Bronchial epithelial cell (primary cell): ENCODE data around the gene SEL1L3. TPM values are rescaled to one million over a fixed set of nuclear protein-coding genes. Genes with fewer than 3 reads are reported as not detected.

ENCODE experiments used
- DNase-seq: peaks from one replicate; pipeline ENCODE4 v3.0.0-alpha.2; 2010; ENCODE audit warnings: low read depth
- FAIRE-seq: peaks from 2 replicates; lab custom pipeline; 2011; peaks lifted over from hg19 to GRCh38; lab: Jason Lieb, UNC
- H3K27me3 ChIP-seq: 2 replicates; pipeline ENCODE4 v1.5.1; 2011; ENCODE audit warnings: low read length; ENCODE audit not compliant: control insufficient read depth, insufficient read depth
- H3K36me3 ChIP-seq: 2 replicates; pipeline ENCODE4 v1.5.1; 2011; ENCODE audit warnings: low read length; ENCODE audit not compliant: control insufficient read depth, insufficient read depth
- H3K4me3 ChIP-seq: 2 replicates; pipeline ENCODE4 v1.5.1; 2011; ENCODE audit warnings: mild to moderate bottlenecking, low read depth, low read length, control low read depth
- total RNA-seq: library from RNA; depleted of rRNA; stranded (reverse); fragments of >200 nt; gene quantifications from 2 replicates; pipeline ENCODE4 v1.2.1, GENCODE V29; 2014
- TF ChIP-seq, protein P1 (sequence below): IDR thresholded peaks from 2 replicates; pipeline ENCODE4 v1.5.1; 2011; ENCODE audit warnings: mild to moderate bottlenecking, moderate library complexity, low read length, control low read depth, inconsistent platforms; ENCODE audit not compliant: insufficient read depth, severe bottlenecking

SEL1L3 gene
- total RNA-seq, 1 donor from 2014 or later, result 117 TPM

GRCh38 chr4:25865586-25865985 is 2.8 kb upstream of the SEL1L3 start:
- no peaks in the 10 kb centered on the region for H3K36me3 ChIP-seq
- peak; percentile 89 for FAIRE-seq
- no peaks in the 10 kb centered on the region for H3K27me3 ChIP-seq
- TF ChIP-seq, protein P1, sequence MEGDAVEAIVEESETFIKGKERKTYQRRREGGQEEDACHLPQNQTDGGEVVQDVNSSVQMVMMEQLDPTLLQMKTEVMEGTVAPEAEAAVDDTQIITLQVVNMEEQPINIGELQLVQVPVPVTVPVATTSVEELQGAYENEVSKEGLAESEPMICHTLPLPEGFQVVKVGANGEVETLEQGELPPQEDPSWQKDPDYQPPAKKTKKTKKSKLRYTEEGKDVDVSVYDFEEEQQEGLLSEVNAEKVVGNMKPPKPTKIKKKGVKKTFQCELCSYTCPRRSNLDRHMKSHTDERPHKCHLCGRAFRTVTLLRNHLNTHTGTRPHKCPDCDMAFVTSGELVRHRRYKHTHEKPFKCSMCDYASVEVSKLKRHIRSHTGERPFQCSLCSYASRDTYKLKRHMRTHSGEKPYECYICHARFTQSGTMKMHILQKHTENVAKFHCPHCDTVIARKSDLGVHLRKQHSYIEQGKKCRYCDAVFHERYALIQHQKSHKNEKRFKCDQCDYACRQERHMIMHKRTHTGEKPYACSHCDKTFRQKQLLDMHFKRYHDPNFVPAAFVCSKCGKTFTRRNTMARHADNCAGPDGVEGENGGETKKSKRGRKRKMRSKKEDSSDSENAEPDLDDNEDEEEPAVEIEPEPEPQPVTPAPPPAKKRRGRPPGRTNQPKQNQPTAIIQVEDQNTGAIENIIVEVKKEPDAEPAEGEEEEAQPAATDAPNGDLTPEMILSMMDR, result no peak
- DNase-seq, result peak; percentile 98
- H3K4me3 ChIP-seq, result no peak overlapping the region

- TF ChIP-seq, protein P1, result no peak
- H3K36me3 ChIP-seq, result no peaks in the 10 kb centered on the region
- no peaks in the 10 kb centered on the region for H3K27me3 ChIP-seq
- FAIRE-seq, result no peak
- no peak overlapping the region for H3K4me3 ChIP-seq
- no peak for DNase-seq
Measured at GRCh38 chr4:25863831-25864418, 1.1 kb upstream of the SEL1L3 start.

GRCh38 chr4:25863347-25863784 is 578 bp upstream of the SEL1L3 start:
- no peaks in the 10 kb centered on the region for H3K27me3 ChIP-seq
- TF ChIP-seq, protein P1, result peak; percentile 40
- no peaks in the 10 kb centered on the region for H3K36me3 ChIP-seq
- DNase-seq (no peak), FAIRE-seq (no peak)
- peak overlapping the region; percentile 73 for H3K4me3 ChIP-seq

- H3K4me3 ChIP-seq, result peak overlapping the region; percentile 73
- no peaks in the 10 kb centered on the region for H3K36me3 ChIP-seq
- H3K27me3 ChIP-seq, result no peaks in the 10 kb centered on the region
- TF ChIP-seq, protein P1, result no peak
- no peak for FAIRE-seq
- DNase-seq, result peak; percentile 41
Measured at GRCh38 chr4:25861951-25862410, 807 bp downstream of the SEL1L3 start.

GRCh38 chr4:25861280-25861950 is 1.4 kb downstream of the SEL1L3 start:
- TF ChIP-seq, protein P1, result no peak
- DNase-seq (peak; percentile 82), FAIRE-seq (no peak)

More at GRCh38 chr4:25861280-25861950, 1.4 kb downstream of the SEL1L3 start:
- Histone ChIP-seq H3K4me3 (peak overlapping the region; percentile 73), H3K27me3 (no peaks in the 10 kb centered on the region), H3K36me3 (no peaks in the 10 kb centered on the region)
